HFF-Myc (cell line): ENCODE data around the gene SLC39A5.

Experiments used
- DNase-seq: peaks from one replicate; pipeline ENCODE4 v3.0.0-alpha.2; 2011; ENCODE audit warnings: low read depth; ENCODE audit errors: extremely low read depth
- H3K4me3 ChIP-seq: replicated peaks from 2 replicates; pipeline ENCODE4 v1.5.1; 2011; ENCODE audit warnings: low read depth, mild to moderate bottlenecking, control low read depth, low read length
- TF ChIP-seq, protein P1 (sequence below): IDR thresholded peaks from 2 replicates; pipeline ENCODE4 v1.5.1; 2012; ENCODE audit warnings: mild to moderate bottlenecking, low read depth, low read length, control low read depth; ENCODE audit errors: missing control alignments

The SLC39A5 gene

DNA sequence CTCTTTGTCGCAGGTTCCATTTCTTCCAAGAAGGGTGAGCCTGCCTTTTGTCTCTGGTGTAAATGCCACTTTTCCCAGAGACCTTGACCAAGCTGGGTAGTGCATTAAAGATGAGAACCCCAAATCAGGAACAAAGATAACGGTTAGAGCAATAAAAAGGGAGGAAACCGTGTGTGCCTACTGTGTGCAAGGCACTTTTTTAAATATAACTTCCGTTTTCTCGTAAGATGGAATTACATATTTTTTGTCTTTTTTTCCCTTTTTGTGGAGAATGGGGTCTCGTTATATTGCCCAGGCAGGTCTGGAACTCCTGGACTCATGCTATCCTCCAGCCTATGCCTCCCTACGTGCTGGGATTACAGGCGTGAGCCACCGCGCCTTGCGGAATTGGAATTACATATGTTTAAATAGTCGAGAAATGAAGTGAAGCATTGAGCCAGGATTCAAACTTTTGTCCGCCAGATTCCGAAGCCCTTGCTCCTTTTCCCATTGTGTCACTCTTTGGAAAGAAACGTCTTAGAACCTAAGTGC, 6.2 kb upstream of the SLC39A5 start:
- 0 out of 2 replicates have a peak overlapping the region, but pooled peaks have one; percentile 10 for H3K4me3 ChIP-seq
- DNase-seq: no peak
- TF ChIP-seq, protein P1, sequence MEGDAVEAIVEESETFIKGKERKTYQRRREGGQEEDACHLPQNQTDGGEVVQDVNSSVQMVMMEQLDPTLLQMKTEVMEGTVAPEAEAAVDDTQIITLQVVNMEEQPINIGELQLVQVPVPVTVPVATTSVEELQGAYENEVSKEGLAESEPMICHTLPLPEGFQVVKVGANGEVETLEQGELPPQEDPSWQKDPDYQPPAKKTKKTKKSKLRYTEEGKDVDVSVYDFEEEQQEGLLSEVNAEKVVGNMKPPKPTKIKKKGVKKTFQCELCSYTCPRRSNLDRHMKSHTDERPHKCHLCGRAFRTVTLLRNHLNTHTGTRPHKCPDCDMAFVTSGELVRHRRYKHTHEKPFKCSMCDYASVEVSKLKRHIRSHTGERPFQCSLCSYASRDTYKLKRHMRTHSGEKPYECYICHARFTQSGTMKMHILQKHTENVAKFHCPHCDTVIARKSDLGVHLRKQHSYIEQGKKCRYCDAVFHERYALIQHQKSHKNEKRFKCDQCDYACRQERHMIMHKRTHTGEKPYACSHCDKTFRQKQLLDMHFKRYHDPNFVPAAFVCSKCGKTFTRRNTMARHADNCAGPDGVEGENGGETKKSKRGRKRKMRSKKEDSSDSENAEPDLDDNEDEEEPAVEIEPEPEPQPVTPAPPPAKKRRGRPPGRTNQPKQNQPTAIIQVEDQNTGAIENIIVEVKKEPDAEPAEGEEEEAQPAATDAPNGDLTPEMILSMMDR: no peak

DNA sequence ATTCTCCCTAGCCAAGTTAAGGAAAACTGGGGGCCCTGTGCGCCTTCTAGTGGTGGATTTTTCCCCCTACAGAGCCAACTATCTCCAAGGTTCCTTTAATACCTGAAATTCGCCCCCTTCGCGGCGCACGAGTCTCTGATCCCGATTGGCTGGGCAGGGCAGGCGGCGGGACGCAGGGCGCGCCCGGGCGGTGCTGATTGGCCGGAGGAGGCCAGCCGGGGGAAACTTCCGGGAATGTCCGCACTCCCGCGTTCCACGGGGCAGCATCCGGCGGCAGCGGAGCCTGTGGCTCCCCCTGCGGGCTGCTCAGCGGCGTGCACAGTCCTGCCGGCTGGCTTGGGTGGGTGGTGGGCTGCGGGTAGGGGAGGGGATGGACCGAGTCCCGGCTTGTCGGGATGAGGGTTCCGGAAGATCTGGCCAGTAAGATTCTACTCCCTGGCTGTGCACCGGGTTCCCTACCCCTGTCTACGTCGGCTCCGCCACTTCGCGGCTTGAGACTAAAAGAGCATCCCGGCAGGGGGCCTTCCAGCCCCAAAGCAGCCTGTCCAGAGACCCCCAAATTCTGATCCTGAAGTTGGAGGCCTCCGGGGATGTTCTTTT, 5.6 kb upstream of the SLC39A5 start, which contains the start of gene NABP2:
Gene NABP2, plus strand, starts transcription at position 241 of the 600 bp plus-strand sequence. CDS start 515 bp downstream, outside the sequence.
- peak within 1 kb of the TSS; percentile 73 for H3K4me3 ChIP-seq
- DNase-seq: peak; percentile 96
- TF ChIP-seq, protein P1: peak; percentile 86

DNA sequence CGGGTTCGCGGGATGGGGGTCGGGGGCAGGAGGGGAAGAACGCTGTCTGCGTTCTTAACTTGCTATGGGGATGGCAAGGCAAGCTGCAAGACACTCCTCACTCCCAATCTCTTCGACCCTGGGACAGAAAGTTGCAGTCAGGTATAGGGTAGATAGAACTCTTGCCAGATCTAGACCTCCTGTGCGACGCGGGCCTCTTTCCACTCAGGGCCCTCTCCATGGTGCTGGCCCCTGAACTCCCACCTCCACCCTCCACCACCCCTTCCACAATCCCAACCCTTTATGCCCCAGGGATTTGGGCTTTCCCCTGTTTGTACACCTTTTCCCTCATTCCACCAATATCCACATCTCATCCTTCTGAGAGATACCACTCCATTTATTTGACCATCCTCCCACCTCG, 4.9 kb upstream of the SLC39A5 start:
- no peak for DNase-seq
- TF ChIP-seq, protein P1: no peak

DNA sequence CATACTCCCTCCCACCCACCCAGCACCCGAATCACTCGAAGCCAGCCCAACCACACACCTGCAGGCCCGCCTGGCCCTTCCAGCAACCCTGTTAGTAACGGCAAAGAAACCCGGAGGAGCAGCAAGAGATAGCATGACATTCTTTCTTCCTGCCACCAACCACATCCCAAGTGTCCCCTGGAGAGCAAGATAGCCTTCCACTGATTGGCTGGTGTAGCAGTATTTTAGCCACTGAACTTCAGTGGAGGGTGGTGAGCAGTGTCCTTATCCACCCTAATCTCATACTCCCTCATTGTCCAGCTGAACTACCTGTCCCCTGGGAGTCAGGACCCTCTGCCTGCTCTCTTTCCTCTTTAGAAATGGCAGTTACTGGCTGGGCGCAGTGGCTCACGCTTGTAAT, 769 bp upstream of the SLC39A5 start:
- TF ChIP-seq, protein P1: no peak

More for the DNA sequence above, 4.9 kb upstream of the SLC39A5 start:
- peak overlapping the region; percentile 73 for H3K4me3 ChIP-seq

DNA sequence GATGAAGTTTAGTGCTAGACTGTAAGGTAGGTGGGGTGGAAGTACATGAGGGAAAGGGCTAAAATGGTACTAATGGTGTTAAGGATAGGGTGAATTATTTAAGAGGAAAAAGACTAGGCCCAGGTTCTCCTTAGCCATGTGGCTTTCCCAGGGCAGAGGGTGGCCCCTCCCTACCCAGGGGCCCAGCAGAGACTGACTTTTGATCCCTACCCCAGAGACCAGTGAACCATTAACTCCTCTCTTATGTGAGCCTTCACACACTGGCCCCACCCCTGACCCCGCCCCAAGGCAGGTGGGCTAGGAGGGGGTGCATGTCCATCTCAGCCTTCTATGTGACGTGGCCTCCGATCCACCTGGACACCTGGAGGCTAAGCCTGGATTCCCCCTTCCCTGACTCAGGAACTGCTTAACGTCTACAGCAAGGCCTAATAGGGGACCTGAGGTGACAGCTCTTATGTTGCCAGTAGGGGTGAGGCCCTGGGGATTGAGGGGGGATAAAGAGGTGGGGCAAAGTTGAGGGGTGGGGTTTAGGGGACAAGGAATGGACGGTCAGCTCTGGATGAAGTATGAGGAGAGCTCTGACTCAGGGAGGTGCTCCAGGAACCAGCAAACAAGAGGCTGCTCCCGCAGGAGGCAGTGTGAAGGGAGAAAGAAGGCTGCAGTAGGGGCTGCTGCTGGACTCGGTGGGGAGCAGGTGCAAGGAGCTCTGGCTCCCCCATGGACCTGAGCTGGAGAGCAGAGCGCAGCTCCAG, 757 bp downstream of the SLC39A5 start:
- no peak for DNase-seq
- TF ChIP-seq, protein P1: no peak
- H3K4me3 ChIP-seq: no peak overlapping the region

More for the DNA sequence above, 769 bp upstream of the SLC39A5 start:
- no peak for DNase-seq
- H3K4me3 ChIP-seq: no peak overlapping the region

DNA sequence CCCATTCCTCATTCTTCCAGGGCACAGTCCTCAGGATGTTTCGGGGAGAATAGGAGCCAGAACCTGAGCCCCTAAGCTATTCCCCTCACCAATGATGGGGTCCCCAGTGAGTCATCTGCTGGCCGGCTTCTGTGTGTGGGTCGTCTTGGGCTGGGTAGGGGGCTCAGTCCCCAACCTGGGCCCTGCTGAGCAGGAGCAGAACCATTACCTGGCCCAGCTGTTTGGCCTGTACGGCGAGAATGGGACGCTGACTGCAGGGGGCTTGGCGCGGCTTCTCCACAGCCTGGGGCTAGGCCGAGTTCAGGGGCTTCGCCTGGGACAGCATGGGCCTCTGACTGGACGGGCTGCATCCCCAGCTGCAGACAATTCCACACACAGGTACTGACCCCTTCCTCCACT, 1.3 kb downstream of the SLC39A5 start:
- H3K4me3 ChIP-seq: no peak overlapping the region
- no peak for DNase-seq
- TF ChIP-seq, protein P1: no peak
